HG02759 (cell line): ENCODE results near the gene CACNA1E.
"Not testable (repeated sequence)": the region's sequence is repeated elsewhere in the genome, so short reads cannot be mapped to it uniquely, and the experiment has no call there.

Experiments used
- ATAC-seq: cut with Tn5 transposase; IDR thresholded peaks from one replicate; pipeline ENCODE4 v1.9.1; 2021; ENCODE audit warnings: mild to moderate bottlenecking, moderate library complexity; ENCODE audit not compliant: unreplicated experiment

CACNA1E gene

GRCh38 chr1:181514298-181515290, 31.3 kb downstream of the CACNA1E start:
- peak; percentile 81 for ATAC-seq

- ATAC-seq = no peak
Observed at GRCh38 chr1:181516706-181517105, 33.4 kb downstream of the CACNA1E start.

GRCh38 chr1:181517181-181517875, 34.0 kb downstream of the CACNA1E start:
- no peak for ATAC-seq

GRCh38 chr1:181518152-181518551, 34.8 kb downstream of the CACNA1E start:
- ATAC-seq = no peak

- ATAC-seq = no peak
Observed at GRCh38 chr1:181522864-181523263, 39.5 kb downstream of the CACNA1E start.

- ATAC-seq = no peak
Observed at GRCh38 chr1:181525104-181525721, 41.9 kb downstream of the CACNA1E start.

- ATAC-seq = not testable (repeated sequence)
Observed at GRCh38 chr1:181528241-181528640, 44.9 kb downstream of the CACNA1E start.

GRCh38 chr1:181531441-181531840, 48.1 kb downstream of the CACNA1E start:
- no peak for ATAC-seq

- no peak for ATAC-seq
Observed at GRCh38 chr1:181531951-181532600, 48.8 kb downstream of the CACNA1E start.

- ATAC-seq = no peak
Observed at GRCh38 chr1:181538836-181539235, 55.5 kb downstream of the CACNA1E start.

- ATAC-seq = no peak
Observed at GRCh38 chr1:181541458-181541857, 58.1 kb downstream of the CACNA1E start.

- ATAC-seq = no peak
Observed at GRCh38 chr1:181541947-181542346, 58.6 kb downstream of the CACNA1E start.

GRCh38 chr1:181542406-181542805, 59.1 kb downstream of the CACNA1E start:
- ATAC-seq = not testable (repeated sequence)

GRCh38 chr1:181545395-181545794, 62.1 kb downstream of the CACNA1E start:
- ATAC-seq = no peak

GRCh38 chr1:181548497-181548896, 65.2 kb downstream of the CACNA1E start:
- ATAC-seq = no peak

- no peak for ATAC-seq
Observed at GRCh38 chr1:181551249-181551648, 67.9 kb downstream of the CACNA1E start.

- no peak for ATAC-seq
Observed at GRCh38 chr1:181551754-181552153, 68.4 kb downstream of the CACNA1E start.

- no peak for ATAC-seq
Observed at GRCh38 chr1:181554465-181554864, 71.1 kb downstream of the CACNA1E start.

GRCh38 chr1:181556631-181557030, 73.3 kb downstream of the CACNA1E start:
- no peak for ATAC-seq

- no peak for ATAC-seq
Observed at GRCh38 chr1:181557313-181557712, 74.0 kb downstream of the CACNA1E start.

- no peak for ATAC-seq
Observed at GRCh38 chr1:181558416-181558815, 75.1 kb downstream of the CACNA1E start.
